ENCODE data around the gene CIB4. TPM values are rescaled to one million over a fixed set of nuclear protein-coding genes. Genes with fewer than 3 reads are reported as not detected.

Gene CIB4
- total RNA-seq, 4 donors from 2014 or later = not detected

DNA sequence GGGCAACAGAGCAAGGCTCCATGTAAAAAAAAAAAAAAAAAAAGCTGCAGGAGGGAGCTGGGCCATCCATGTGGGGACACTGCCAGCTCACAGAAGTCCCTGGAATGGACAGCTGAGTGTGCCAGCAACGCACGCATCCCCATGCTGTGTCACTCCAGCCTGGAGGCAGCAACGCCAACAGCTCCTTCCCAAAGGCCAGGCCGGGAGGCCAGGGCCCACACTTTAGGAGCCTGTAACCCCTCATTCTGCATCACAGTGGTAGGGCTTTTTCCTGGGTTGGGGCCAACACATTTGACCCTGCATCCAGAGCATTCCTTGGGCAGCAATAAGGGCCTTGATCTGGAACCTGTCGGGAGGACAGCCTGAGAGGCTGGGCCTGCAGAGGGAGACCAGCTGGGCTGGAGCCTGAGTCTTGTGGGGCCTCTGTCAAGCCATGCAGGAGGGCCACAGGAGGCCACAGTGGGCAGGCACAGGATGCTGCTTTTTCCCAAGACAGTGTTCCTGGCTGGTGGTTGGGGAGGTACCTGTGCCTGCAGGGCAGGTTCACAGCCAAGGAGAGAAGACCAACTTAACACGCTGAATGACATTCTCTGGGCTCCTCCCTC, 34.6 kb upstream of the CIB4 start:
- no peaks in the 10 kb centered on the region for H3K9me3 ChIP-seq
- in situ Hi-C loops (cut with MboI; ENCODE audit: low pct_ligation_motif_present in 1 of 4, low pct_unique_long_range_greater_than_20kb in 1 of 4, low sequenced_read_pairs in 3 of 4) (no loop called here), intact Hi-C loops (cut with DNase I; ENCODE audit: low total_unique reads) (no loop called here)
- TF ChIP-seq POLR2AphosphoS5 (IDR thresholded peaks at IDR 0.05) (no peak), EP300 (IDR thresholded peaks at IDR 0.05; ENCODE audit: low read depth) (no peak), POLR2A (IDR thresholded peaks at IDR 0.05) (no peak)
- TF ChIP-seq, protein P1, sequence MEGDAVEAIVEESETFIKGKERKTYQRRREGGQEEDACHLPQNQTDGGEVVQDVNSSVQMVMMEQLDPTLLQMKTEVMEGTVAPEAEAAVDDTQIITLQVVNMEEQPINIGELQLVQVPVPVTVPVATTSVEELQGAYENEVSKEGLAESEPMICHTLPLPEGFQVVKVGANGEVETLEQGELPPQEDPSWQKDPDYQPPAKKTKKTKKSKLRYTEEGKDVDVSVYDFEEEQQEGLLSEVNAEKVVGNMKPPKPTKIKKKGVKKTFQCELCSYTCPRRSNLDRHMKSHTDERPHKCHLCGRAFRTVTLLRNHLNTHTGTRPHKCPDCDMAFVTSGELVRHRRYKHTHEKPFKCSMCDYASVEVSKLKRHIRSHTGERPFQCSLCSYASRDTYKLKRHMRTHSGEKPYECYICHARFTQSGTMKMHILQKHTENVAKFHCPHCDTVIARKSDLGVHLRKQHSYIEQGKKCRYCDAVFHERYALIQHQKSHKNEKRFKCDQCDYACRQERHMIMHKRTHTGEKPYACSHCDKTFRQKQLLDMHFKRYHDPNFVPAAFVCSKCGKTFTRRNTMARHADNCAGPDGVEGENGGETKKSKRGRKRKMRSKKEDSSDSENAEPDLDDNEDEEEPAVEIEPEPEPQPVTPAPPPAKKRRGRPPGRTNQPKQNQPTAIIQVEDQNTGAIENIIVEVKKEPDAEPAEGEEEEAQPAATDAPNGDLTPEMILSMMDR (IDR thresholded peaks at IDR 0.05) = no peak
- 77% methylated on average over 6 of the region's 6 CpGs; no CpG with 5 or more reads in 1 of the 2 donors for WGBS, 2 donors (ENCODE audit: low coverage in 1 of 2)
- H3K4me1 ChIP-seq = no peaks in the 10 kb centered on the region
- no peak for DNase-seq
- peaks cover 8% of the 10 kb centered on the region for H3K27me3 ChIP-seq
- no peak overlapping the region for H3K27ac ChIP-seq
- H3K36me3 ChIP-seq = no peaks in the 10 kb centered on the region
- no peak overlapping the region for H3K4me3 ChIP-seq

DNA sequence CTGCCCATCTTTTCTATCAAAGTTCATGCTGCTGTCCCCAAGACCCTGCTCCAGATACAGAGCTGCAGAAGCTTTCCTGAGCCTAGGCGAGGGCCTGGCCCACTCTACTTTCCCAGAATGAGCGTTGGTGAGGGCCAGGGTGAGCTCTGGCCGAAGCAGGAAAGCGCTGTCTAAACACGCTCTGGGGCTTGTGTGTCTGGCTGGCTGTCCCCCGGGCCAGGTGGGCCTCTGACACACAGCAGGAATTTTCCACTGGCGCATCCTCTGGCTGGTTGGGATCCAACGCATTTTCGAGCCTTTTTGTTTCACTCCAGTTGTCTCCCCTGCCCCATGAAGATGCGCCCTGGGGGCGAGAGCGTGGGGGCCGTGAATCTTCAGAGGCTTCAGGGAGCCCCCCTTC, 33.6 kb upstream of the CIB4 start:
- 86% methylated on average over 13 of the region's 13 CpGs; no CpG with 5 or more reads in 1 of the 2 donors for WGBS, 2 donors (ENCODE audit: low coverage in 1 of 2)
- intact Hi-C loops (cut with DNase I; ENCODE audit: low total_unique reads) (no loop called here), in situ Hi-C loops (cut with MboI; ENCODE audit: low pct_ligation_motif_present in 1 of 4, low pct_unique_long_range_greater_than_20kb in 1 of 4, low sequenced_read_pairs in 3 of 4) (no loop called here)

DNA sequence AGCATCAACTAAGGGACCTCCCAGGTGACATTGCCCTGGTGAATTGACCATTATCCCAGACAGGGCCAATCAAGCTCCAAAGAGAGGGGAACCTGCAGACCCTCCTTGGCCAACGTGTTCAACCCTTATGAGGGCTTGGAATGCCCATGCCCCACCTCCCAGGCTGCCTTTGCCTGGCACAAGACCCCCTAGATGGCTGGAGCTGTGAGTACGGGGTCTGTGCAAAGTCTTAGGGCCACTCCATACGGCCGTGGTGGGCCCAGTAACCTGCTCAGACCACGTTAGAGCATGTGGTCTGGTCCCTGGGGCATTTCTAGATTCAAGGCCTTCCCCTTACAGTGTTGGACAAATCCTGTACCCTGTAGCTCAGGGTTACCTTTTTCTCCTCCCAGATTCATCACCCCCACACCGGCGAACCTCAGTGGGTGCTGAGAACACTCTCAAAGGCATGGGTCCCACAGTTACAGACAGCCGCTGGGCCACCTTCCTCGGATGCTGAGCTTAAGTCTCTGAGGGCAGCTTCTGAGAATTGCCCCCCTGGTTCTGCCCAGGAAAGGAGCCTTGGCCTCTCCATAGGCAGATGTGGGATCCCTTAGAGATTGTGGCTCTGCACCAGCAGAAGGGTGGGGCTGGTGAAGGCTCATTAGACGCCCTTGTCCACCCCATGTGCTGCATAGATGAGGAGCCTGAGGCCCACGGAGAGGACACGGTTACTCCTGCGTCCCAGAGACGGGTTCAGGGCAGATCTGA, 33.0 kb upstream of the CIB4 start:
- 85% methylated on average over 14 of the region's 14 CpGs; no CpG with 5 or more reads in 1 of the 2 donors for WGBS, 2 donors (ENCODE audit: low coverage in 1 of 2)
- DNase-seq = no peak
- in situ Hi-C loops (cut with MboI; ENCODE audit: low pct_ligation_motif_present in 1 of 4, low pct_unique_long_range_greater_than_20kb in 1 of 4, low sequenced_read_pairs in 3 of 4) = no loop called here

More for the DNA sequence above, 33.6 kb upstream of the CIB4 start:
- H3K9me3 ChIP-seq = no peaks in the 10 kb centered on the region
- H3K36me3 ChIP-seq = no peaks in the 10 kb centered on the region
- peaks cover 8% of the 10 kb centered on the region for H3K27me3 ChIP-seq
- H3K4me3 ChIP-seq = no peak overlapping the region
- peak overlapping the region in 1 of 4 donors; percentile 23 for H3K27ac ChIP-seq
- no peak for DNase-seq
- TF ChIP-seq POLR2A (IDR thresholded peaks at IDR 0.05) (no peak), EP300 (IDR thresholded peaks at IDR 0.05; ENCODE audit: low read depth) (no peak), POLR2AphosphoS5 (IDR thresholded peaks at IDR 0.05) (no peak)
- TF ChIP-seq, protein P1 (IDR thresholded peaks at IDR 0.05) = no peak
- no peaks in the 10 kb centered on the region for H3K4me1 ChIP-seq

DNA sequence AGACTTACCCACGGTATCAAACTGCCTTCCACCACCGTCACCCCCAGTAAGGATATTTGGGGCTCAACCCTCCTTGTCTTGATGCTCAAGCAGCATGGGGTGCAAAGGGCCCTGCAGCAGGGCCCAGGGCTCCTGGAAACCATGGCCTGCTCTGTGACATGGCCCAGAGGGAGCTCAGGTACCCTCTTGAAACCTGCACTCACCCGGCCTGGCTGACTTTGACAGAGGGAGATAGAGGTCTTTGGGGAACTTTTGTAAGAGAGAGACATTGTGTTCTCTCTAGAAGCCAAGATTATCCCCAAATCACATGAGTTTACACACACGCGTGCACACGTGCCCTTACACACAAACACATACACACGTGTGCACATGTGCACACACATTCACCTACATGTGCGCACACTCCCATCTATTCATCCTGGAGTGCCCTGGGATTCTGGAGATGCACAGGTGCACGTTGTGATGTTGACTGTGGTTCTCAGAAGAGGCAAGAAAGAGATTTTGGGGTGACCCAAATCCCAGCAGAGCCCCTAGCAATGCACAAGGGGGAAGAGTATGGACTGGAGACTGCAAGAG, 31.7 kb upstream of the CIB4 start:
- Histone ChIP-seq H3K27ac (no peak overlapping the region), H3K36me3 (no peaks in the 10 kb centered on the region), H3K9me3 (no peaks in the 10 kb centered on the region), H3K4me1 (no peaks in the 10 kb centered on the region), H3K27me3 (peaks cover 8% of the 10 kb centered on the region), H3K4me3 (no peak overlapping the region)
- whole genome bisulfite sequencing, 2 donors (ENCODE audit: low coverage in 1 of 2) = 75 to 92% methylated on average over 6 to 9 of the region's 9 CpGs
- intact Hi-C loops (cut with DNase I; ENCODE audit: low total_unique reads) (no loop called here), in situ Hi-C loops (cut with MboI; ENCODE audit: low pct_ligation_motif_present in 1 of 4, low pct_unique_long_range_greater_than_20kb in 1 of 4, low sequenced_read_pairs in 3 of 4) (no loop called here)
- TF ChIP-seq, protein P1 (IDR thresholded peaks at IDR 0.05) = no peak
- TF ChIP-seq POLR2A (IDR thresholded peaks at IDR 0.05) (no peak), POLR2AphosphoS5 (IDR thresholded peaks at IDR 0.05) (no peak), EP300 (IDR thresholded peaks at IDR 0.05; ENCODE audit: low read depth) (no peak)
- no peak for DNase-seq

More for the DNA sequence above, 33.0 kb upstream of the CIB4 start:
- Histone ChIP-seq H3K27me3 (peaks cover 8% of the 10 kb centered on the region), H3K4me1 (no peaks in the 10 kb centered on the region), H3K36me3 (no peaks in the 10 kb centered on the region), H3K27ac (peak overlapping the region in 1 of 4 donors; percentile 23), H3K9me3 (no peaks in the 10 kb centered on the region), H3K4me3 (no peak overlapping the region)
- no peak for TF ChIP-seq EP300 (IDR thresholded peaks at IDR 0.05; ENCODE audit: low read depth)
- no peak for TF ChIP-seq POLR2AphosphoS5 (IDR thresholded peaks at IDR 0.05)
- TF ChIP-seq, protein P1 (IDR thresholded peaks at IDR 0.05) = no peak
- TF ChIP-seq POLR2A (IDR thresholded peaks at IDR 0.05) = no peak
- intact Hi-C loops (cut with DNase I; ENCODE audit: low total_unique reads) = no loop called here

Data from transverse colon (tissue), 4 donors.